Renal cortex interstitium (tissue), 15 donors: ENCODE data around the gene POLR2J2. TPM values are rescaled to one million over a fixed set of nuclear protein-coding genes. Genes with fewer than 3 reads are reported as not detected.
"Not testable (repeated sequence)": the region's sequence is repeated elsewhere in the genome, so short reads cannot be mapped to it uniquely, and the experiment has no call there.

ENCODE experiments used
- DNase-seq, 11 donors: peaks; one replicate each; pipeline ENCODE4 v3.0.0-alpha.2; 2013; ENCODE audit warnings: low read depth in 9 of 11, low spot score in 4 of 11; ENCODE audit errors: extremely low read depth in 1 of 11
- long read RNA-seq, 16 experiments: transcript quantifications; one replicate each; lab custom pipeline, GENCODE V29; 2026
- polyA plus RNA-seq, 3 donors: library from polyadenylated mRNA; unstranded; fragments of 120-200 nt; gene quantifications; one replicate each; pipeline ENCODE4 v1.2.1, GENCODE V29; 2013; ENCODE audit not compliant: insufficient read length in 3 of 3

Gene POLR2J2
- 1 to 10 TPM; 1.1 to 1.7 (median 1.6) TPM for polyA plus RNA-seq
- long read RNA-seq, donor 1, partial matches to known transcripts, result 0 of 1 reads
- long read RNA-seq, donor 1, other reads (novel, unspliced or antisense), result 0 of 1 reads
- long read RNA-seq, donor 2, result 0 reads
- long read RNA-seq, donor 3, result 0 reads
- long read RNA-seq, donor 4, partial matches to known transcripts, result 0 of 1 reads
- long read RNA-seq, donor 4, other reads (novel, unspliced or antisense), result 0 of 1 reads
- long read RNA-seq, donor 5, result 0 reads
- long read RNA-seq, donor 6, partial matches to known transcripts, result 0 of 1 reads
- long read RNA-seq, donor 6, other reads (novel, unspliced or antisense), result 0 of 1 reads
- long read RNA-seq, donor 7, result 0 reads
- long read RNA-seq, donor 8, result 0 reads
- long read RNA-seq, donor 9, result 0 reads
- long read RNA-seq, donor 10, partial matches to known transcripts, result 0 of 1 reads
- long read RNA-seq, donor 10, other reads (novel, unspliced or antisense), result 0 of 1 reads
- long read RNA-seq, donor 11, result 0 reads
- long read RNA-seq, donor 12, partial matches to known transcripts, result 0 of 1 reads
- long read RNA-seq, donor 12, other reads (novel, unspliced or antisense), result 0 of 1 reads
- long read RNA-seq, donor 13, result 0 reads
- long read RNA-seq, donor 14, result 0 reads
- long read RNA-seq, donor 15, result 0 reads
- long read RNA-seq, donor 16, partial matches to known transcripts, result 0 of 1 reads
- long read RNA-seq, donor 16, other reads (novel, unspliced or antisense), result 0 of 1 reads

DNA sequence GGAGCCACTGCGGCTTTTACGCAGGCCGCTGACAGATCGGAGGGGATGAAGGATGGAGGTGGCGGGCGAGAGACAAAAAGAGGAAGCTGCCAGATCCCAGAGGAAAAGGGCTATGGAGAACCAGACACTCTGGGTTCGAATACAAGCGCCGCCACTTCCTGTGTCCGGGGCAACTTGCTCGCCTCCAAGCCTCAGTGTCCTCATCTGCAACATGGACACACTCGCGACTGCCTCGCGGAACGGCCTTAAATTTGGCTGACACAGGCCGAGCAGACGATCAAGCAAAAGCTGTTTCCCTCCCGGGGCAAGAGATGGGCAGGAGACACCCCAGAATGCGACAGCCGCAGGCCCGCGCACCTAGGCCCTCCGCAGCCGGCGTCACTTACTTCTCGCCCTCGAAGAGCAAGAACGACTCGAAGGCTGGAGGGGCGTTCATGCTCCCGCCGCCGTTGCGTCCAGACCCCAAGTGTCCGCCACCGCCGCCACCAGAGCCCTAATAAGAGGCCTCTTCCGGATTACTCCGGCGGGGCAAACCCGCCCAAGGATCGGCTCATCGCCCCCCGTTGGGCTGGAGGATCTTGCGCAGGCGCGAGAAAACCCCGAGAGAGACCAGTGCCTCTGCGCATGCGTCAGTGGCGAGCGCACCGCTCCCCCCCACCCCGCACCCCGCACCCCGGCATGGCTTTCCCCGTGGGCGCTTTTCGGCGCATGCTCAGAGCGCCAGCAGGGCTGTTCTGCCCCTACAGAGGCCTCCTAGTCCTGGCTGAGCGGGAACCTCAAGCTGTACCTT lies at the start of gene POLR2J2:
POLR2J2 (minus strand) TSS at position 498 of the 790 bp plus-strand sequence; CDS start at position 436, 62 bp downstream.
- DNase-seq, result peak in 5 of 11 donors; percentile 45 to 59 (median 56)

- not testable (repeated sequence) for DNase-seq
Observed at GRCh38 chr7:102718491-102718890, 47.0 kb upstream of the POLR2J2 start.

DNA sequence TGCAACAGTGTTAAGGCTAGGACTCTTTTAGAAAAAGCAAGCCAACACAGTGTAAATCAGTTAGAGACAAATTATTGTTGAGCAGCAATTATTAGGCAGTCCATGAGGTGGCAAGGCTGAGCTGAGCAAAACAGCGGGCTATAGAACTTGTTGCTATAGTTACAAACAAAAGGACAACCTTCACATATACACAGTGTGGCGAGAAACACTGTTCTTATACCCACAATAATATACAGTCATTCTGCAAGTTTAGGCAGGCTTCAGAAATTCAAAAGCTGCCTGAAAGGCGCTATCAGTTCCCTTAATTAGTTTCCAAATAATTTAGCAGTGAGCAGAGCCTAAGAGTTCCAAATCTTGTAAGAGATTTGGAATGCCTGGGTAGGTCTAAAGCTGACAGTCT lies 44.3 kb upstream of the POLR2J2 start:
- peak in 1 of 11 donors; percentile 0 for DNase-seq

GRCh38 chr7:102714774-102715522 lies 43.5 kb upstream of the POLR2J2 start:
- not testable (repeated sequence) for DNase-seq

- not testable (repeated sequence) for DNase-seq
Observed at GRCh38 chr7:102713691-102714080, 42.2 kb upstream of the POLR2J2 start.

DNA sequence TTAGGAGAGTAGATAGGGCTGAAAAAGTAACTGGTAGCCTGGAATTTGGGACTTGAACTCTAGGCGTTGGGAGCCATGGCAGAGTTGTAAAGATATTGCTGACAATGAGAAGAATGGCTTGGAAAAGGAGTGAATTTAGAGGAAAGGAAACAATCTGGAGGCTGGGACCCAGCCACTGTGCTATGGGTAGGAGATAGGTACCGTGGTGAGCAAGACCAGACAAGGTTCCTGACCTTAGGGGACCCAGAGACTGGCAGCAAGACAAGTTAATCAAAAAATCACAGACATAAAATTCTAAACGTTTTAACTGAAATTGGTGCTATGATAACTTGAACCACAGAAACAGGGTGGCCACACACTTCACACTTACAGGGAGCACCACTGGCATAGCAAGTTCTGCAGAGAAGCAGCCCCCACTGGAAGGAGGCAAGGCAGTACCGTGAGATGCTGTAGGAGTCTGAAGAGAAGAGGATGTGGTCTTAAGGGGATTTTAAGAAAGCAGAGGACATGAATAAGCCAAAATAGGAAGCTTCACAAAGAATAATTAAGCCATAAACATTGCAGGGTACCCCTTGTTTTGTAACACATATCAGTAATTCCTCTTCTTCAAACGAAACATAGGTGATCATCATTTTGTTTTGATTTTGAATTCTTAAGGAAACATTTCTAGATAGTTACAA lies 41.7 kb upstream of the POLR2J2 start:
- DNase-seq, result not testable (repeated sequence)

GRCh38 chr7:102698962-102699750 lies 27.7 kb upstream of the POLR2J2 start:
- not testable (repeated sequence) for DNase-seq

GRCh38 chr7:102697642-102698512 lies 26.4 kb upstream of the POLR2J2 start:
- not testable (repeated sequence) for DNase-seq

GRCh38 chr7:102696009-102696408 lies 24.5 kb upstream of the POLR2J2 start:
- not testable (repeated sequence) for DNase-seq

GRCh38 chr7:102695033-102695552 lies 23.6 kb upstream of the POLR2J2 start:
- not testable (repeated sequence) for DNase-seq

DNA sequence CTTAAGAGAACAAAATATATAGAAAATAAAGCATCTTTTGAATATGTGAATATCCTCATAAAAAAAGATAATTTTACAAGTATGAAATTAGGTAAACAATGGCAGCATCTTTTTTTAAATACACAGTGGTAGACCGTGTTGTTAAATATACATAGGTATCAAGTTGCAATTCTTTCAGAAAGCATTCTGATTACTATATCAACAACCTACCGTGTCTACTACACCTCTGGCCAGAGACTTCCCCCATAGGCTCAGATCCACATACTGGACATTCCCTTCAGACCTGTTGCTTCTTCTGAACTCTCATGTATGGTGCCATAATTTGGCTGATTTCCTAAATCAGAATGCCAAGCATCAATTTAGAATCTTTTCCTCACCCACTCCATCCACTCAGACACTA lies 22.5 kb upstream of the POLR2J2 start:
- DNase-seq, result not testable (repeated sequence)

- DNase-seq, result not testable (repeated sequence)
Observed at GRCh38 chr7:102690602-102691001, 19.1 kb upstream of the POLR2J2 start.

GRCh38 chr7:102689436-102690282 lies 18.2 kb upstream of the POLR2J2 start:
- DNase-seq, result not testable (repeated sequence)

- DNase-seq, result not testable (repeated sequence)
Observed at GRCh38 chr7:102688299-102689036, 17.0 kb upstream of the POLR2J2 start.

DNA sequence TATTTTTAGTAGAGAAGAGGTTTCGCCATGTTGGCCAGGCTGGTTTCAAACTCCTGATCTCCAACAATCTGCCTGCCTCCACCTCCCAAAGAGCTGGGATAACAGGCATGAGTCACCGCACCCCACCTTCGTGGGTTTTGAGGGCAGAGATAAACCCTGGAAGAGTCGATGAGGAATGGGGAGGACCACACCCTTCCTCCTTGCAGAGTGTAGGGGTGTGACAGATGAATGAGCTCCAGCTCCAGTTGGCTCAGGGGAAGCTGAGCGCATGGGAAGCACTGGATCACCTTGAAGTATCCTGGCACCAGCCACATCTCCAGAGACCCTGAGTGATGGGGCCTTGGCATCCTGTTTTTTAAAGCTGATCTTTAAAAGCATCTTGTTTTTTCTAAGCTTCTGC lies 11.1 kb upstream of the POLR2J2 start:
- DNase-seq, result not testable (repeated sequence)
